GM19240 (cell line): ENCODE measurements around the gene IL21R.
"Not testable (repeated sequence)": the region's sequence is repeated elsewhere in the genome, so short reads cannot be mapped to it uniquely, and the experiment has no call there.

Source experiments
- DNase-seq: peaks from one replicate; pipeline ENCODE4 v3.0.0; 2011; ENCODE audit warnings: low spot score; ENCODE audit not compliant: insufficient read length

The IL21R gene

DNA sequence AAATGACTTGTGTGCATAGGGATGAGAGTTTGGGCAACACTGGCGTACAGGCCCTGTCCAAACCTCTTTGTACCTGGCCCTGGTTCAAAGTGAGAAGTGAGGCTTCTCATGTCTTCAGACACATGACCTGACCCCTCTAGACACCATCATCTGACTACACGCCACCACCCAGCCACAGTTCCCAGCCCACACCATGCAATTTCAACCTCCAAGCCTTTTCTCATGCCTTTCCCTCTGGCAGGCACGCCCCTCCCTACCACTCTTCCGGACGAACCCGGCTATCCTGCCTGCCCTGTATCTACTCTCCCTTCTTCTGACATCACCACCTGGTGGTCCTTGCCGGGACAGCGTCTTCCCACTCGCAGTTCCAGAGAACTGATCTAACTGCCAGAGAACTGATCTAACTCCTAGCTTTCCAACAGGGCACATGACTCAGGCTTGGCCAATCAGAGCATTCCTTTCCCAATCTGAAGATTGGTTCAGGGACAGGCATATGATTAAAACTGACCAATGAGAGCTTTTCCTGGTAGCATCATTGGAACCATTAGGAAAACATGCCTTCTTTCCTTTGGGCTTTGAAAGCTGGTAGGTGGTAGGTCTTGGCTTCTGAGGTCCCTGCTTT, 27.1 kb upstream of the IL21R start:
- no peak for DNase-seq

DNA sequence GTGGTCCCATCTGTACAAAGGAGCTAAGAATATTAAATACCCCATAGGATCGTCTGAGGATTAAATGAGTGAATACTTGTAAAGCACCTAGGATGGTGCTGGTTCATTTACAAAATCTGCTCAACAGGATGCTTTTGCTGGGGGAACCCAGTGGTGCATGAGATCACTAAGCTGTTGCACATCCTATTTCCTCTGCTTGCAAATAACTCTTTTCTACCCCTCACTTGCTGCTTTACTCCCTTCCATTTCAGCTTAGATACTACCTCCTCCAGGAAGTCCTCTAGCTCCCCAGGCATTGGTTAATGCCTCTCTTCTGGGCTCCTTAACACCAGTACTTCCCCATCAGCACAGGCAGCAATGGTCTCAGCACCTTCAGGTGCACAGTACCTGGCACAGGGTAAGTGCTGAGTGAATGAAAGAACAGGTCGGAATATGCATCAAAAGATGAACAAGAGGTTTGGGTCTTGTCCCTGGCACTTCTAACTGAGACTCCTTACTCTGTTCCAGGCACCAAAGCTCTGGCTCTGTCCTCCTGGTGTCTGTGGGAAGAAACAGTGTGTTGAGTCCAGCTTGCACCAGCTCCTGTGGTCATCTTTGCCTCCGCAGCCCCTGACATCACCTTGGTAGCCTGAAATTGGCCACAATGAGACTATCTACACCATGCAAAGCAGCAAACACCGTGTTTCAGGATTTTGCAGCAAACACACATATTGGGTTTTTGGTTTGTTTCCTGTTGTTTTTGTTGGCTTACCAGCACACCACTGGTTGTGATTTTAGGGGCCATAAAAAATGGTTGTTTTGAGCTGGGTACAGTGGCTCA, 24.1 kb upstream of the IL21R start:
- no peak for DNase-seq

DNA sequence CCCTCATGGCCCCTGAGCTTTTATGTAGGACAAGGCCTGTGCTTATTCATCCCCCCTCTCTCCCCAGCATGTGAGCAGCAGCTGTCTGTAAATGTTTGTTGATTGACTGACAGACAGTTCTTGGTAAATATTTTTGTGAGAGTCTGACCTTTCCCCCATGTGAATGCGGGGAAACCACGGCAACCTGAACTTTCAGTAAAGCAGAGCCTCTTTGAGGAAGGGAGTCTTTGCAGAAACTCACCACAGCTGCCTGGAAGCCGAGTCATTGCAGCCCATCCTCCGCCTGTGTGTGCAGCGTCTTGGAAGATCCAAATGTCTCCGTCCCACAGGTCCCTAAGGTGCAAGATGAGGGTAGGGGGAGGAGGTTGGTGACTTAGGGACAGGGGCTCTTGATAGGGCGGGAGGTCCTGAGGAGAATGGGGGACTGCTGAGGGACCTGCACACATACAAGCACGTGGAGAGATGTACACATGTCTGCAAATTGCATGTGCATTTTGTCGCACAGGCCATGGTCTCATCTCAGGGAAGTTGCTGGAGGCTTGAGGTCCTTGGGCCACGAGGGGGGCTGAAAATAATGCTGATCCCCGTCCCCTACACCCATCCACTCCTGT, 23.0 kb upstream of the IL21R start:
- no peak for DNase-seq

DNA sequence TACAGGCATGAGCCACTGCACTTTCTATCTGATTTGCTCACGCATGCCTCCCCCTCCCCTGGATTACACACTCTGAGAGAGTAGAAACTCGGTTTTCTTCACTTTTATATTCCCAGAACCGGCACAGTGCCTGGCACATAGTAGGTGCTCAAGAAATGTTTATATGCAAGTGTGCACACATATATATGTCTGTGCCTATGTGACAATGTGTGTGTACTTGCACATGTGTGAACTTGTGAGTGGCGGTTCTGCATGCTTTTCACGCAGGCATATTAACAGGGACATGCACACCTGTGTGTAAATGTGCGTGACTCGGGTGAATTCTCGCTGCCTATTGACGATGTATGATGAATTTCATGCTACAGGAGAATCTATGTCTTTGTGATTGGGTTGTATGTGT, 22.1 kb upstream of the IL21R start:
- DNase-seq = no peak

GRCh38 chr16:27381236-27381635, 20.7 kb upstream of the IL21R start:
- DNase-seq = no peak

- DNase-seq = no peak
Measured at GRCh38 chr16:27381974-27382855, 19.8 kb upstream of the IL21R start.

GRCh38 chr16:27383556-27384243, 18.3 kb upstream of the IL21R start:
- no peak for DNase-seq

DNA sequence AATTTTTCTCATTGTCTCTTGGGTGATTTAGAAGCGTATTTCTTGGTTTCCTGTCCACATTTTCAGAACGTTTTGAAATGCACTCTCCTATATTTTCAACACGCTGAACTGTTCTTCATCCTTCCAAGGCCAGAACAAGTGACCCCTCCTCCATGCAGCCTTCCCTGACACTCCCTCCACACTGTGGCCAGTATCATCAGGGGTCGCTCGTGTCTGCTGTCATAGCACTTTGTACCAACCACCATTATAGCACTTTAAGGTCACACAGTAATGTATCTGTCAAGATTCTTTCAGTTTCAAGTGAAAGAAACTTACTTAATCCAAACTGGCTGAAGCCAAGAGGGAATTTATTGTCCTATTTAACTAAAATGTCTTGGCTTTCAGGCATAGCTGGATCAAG, 17.5 kb upstream of the IL21R start:
- DNase-seq = no peak

DNA sequence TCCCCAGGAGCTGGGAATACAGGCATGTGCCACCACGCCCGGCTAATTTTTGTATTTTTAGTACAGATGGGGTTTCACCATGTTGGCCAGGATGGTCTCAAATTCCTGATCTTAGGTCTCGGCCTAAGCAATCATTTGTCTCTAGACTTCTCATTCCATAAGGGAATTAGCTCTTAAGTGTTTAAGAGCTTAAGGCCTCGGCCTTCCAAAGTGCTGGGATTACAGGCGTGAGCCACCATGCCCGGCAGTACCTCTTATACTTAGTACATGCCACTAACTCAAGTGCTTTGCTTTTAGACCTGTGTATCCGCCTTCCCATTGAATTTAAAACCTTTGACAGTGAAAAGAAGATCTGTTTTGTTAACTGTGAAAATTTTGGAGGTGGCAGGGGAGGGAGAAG, 16.6 kb upstream of the IL21R start:
- no peak for DNase-seq

DNA sequence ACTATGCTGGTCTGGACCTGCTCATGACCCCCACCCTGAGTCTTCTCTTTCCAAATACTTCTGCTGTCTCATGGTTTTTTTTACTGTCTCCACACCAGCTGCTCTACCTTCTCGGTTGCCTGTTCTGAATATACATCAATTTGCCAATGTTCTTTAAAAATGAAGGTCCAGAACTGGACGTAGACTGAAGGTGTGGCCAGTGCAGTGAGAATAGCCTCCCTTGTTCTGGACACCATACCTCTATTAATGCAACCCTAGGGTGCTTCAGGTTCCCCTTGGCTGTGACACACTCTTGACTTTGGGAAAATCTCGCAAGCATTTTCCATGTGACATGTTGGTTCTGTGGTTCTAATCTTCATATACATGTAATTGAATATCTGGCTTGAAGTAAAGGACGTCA, 15.3 kb upstream of the IL21R start:
- no peak for DNase-seq

GRCh38 chr16:27387724-27388123, 14.2 kb upstream of the IL21R start:
- no peak for DNase-seq

DNA sequence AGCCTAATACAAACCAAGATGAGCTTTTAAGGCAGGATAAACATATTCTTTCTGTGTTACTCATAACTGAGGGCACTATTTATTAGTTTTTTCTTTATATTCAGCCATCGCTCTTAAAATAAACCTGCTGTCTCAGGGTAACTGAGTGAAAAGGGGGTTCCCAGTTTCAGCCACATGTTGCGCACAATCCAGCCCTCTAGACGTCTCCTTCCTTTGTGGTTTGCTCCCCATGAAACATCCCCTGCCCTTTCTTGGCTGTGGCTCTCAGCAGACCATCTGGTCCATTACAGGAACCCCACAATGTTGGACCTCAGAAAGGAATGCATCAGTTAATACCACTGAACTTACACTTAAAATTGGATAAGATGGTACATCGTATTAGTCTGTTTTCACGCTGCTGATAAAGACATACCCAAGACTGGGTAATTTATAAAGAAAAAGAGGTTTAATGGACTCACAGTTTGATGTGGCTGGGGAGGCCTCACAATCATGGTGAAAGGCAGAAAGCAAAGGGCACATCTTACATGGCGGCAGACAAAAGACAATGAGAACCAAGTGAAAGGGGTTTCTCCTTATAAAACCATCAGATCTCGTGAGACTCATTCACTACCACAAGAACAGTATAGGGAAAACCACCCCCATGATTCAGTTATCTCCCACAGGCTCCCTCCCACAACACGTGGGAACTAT, 12.6 kb upstream of the IL21R start:
- no peak for DNase-seq

DNA sequence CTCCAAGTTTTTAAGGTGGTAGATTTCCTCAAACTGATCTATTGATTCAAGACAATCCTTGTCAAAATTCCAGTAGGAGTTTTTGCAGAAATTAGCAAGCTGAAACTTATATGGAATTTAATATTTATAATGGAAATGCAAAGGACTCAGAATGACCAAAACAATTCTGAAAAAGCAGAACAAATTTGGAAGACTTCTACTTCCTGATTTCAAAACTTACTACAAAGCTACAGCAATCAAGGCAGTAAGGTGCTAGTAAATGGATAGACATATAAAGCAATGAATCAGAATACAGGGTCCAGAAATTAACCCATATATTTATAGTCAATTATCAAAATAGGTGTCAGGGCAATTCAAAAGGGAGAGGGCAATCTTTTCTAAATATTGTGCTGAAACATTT, 11.8 kb upstream of the IL21R start:
- DNase-seq = no peak

DNA sequence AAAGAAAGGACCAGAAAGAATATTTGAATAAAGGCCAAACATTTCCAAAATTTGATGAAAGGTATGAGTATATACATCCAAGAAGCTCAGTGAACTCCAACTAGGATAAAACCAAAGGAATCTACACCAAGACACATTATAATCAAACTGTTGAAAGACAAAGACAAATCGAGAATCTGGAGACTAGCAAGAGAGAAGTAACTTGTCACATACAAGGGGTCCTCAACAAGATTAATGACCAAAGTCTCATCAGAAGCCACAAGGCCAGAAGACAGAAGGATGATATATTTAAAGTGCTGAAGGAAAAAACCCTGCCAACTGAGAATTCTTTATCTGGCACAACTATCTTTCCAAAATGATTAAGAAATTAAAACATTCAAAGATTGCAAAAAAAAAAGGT, 9.3 kb upstream of the IL21R start:
- no peak for DNase-seq

DNA sequence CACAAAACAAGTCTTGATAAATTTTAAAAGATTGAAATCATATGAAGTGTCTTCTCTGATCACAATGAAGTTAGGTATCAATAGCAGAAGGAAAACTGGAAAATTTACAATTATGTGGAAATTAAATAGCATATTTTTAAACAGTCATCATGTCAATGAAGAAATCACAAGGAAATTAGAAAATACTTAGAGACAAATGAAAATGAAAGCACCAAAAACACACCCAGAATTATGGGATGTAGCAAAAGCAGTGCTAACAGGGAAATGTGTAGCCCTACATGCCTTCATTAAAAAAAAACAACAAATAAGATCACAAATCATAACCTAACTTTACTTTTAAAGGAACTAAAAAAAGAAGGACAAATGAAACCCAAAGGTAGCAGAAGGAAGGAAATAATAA, 7.5 kb upstream of the IL21R start:
- DNase-seq = no peak

DNA sequence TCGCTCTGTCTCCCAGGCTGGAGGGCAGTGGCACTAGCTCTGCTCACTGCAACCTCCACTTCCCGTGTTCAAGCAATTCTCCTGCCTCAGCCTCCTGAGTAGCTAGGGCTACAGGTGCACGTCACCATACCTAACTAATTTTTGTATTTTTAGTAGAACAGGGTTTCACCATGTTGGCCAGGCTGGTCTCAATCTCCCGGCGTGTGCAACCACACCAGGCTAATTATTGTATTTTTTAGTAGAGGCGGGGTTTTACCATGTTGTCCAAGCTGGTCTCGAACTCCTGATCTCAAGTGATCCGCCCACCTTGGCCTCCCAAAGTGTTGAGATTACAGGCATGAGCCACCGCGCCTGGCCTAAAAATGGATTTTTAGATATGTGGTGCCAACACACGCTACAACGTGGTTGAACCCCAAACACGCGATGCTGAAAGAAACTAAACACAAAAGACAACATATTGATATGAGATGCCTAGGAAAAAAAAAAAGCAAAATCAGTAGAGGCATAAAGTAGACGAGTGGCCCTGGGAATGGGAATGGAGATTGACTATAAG, 3.6 kb upstream of the IL21R start:
- DNase-seq = not testable (repeated sequence)

DNA sequence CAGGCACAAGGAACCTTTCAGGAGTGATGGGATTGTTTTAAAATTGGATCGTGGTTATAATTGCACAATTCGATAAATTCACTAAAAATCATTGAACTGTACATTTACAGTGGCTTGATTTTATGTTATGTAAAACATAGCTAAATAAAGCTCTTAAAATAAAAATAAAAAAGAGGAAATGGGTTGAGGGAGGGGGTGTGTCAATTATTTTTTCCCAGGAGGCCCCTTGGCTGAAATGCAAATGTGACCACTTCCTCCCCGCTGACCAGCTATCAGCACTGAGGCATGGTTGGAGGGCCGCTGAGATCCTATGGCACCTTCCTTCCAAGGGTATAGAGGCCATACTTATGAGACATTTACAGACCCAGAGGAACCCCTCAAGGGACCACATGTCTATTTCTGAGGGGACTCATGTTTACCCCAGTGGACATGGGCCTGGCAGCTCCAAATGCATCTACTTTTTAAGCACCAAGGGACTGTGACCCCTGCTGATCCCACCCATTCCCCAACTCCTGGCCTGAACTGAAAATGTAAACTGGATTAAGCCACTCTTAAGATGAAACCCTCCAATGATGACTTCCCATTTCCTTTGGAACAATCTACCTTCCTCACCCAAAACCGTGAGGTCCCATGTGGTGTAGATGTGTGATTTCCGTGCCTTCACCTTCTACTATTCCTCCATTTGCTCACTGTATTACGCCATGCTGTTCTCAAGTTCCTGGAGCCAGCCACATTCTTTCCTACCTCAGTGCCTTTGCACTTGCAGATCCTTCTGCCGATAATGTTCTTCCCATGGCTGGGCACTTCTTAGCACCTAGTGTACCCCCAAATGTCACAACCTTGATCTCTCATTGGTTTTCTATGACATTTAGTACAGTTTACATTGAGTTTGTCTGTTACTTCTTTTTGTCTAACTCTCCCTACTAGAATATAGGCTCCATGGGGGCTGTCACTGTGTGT, 2.8 kb upstream of the IL21R start:
- no peak for DNase-seq

DNA sequence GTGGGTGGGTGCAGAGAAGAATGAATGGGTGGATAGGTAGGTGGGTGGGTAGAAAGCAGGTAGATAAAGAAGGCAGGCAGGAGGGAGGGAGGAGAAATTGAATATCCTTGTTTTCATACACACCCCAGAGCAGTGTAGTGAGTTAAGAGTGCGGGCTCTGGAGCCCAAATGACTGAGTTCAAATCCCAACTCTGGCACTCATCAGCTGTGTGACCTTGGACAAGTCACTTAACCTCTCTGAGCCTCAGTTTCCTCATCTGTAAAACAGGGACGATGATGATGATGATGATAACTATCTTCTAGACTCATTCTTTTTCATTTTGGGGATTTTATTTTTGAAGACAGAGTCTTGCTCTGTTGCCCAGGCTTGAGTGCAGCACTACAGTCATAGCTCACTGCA, 2.0 kb upstream of the IL21R start:
- no peak for DNase-seq
